Keratinocyte (primary cell): ENCODE results near the gene WWC2. TPM values are rescaled to one million over a fixed set of nuclear protein-coding genes. Genes with fewer than 3 reads are reported as not detected.
"Not testable (repeated sequence)": the region's sequence is repeated elsewhere in the genome, so short reads cannot be mapped to it uniquely, and the experiment has no call there.

Experiments used
- DNase-seq: peaks from one replicate; pipeline ENCODE4 v3.0.0-alpha.2; 2011; ENCODE audit warnings: low read depth, missing footprints, low spot score
- FAIRE-seq: peaks from 2 replicates; lab custom pipeline; 2011; peaks lifted over from hg19 to GRCh38; lab: Jason Lieb, UNC
- H2AFZ ChIP-seq: 2 replicates; pipeline ENCODE4 v1.6.0; 2012; ENCODE audit warnings: low read length, control low read depth, inconsistent platforms; ENCODE audit not compliant: control insufficient read depth
- H3K27ac ChIP-seq: 2 replicates; pipeline ENCODE4 v1.5.1; 2011; ENCODE audit warnings: low read length; ENCODE audit not compliant: control insufficient read depth, insufficient read depth
- H3K27me3 ChIP-seq: 3 replicates; pipeline ENCODE4 v1.6.0; 2011; ENCODE audit warnings: low read length; ENCODE audit not compliant: control insufficient read depth, insufficient read depth; ENCODE audit errors: extremely low read depth
- H3K36me3 ChIP-seq, 2 experiments: 2 replicates in 1 of 2; 3 replicates in 1 of 2; pipeline ENCODE4 v1.5.1; 2011; ENCODE audit warnings: low read length in 2 of 2, mild to moderate bottlenecking in 1 of 2; ENCODE audit not compliant: control insufficient read depth in 2 of 2, insufficient read depth in 2 of 2; ENCODE audit errors: extremely low read depth in 1 of 2
- H3K4me1 ChIP-seq: 3 replicates; pipeline ENCODE4 v1.5.1; 2011; ENCODE audit warnings: low read length; ENCODE audit not compliant: control insufficient read depth, insufficient read depth; ENCODE audit errors: extremely low read depth
- H3K4me2 ChIP-seq: 3 replicates; pipeline ENCODE4 v1.6.0; 2011; ENCODE audit warnings: low read depth, low read length; ENCODE audit not compliant: control insufficient read depth, insufficient read depth; ENCODE audit errors: extremely low read depth
- H3K4me3 ChIP-seq, 3 experiments: fragments of 200-600 bp in 1 of 3; sonication (generic) in 1 of 3; 2 replicates in 2 of 3; 3 replicates in 1 of 3; pipeline ENCODE4 v1.5.1; 2011 to 2016; ENCODE audit warnings: low read length in 3 of 3, mild to moderate bottlenecking in 3 of 3, control low read depth in 2 of 3, inconsistent platforms in 1 of 3, low read depth in 1 of 3, mixed read lengths in 1 of 3, mixed run types in 1 of 3, moderate library complexity in 1 of 3; ENCODE audit not compliant: control insufficient read depth in 2 of 3, insufficient read depth in 2 of 3; ENCODE audit errors: extremely low read depth in 1 of 3
- H3K79me2 ChIP-seq: 2 replicates; pipeline ENCODE4 v1.6.0; 2012; ENCODE audit warnings: low read length; ENCODE audit not compliant: control insufficient read depth, insufficient read depth
- H3K9ac ChIP-seq: 3 replicates; pipeline ENCODE4 v1.6.0; 2011; ENCODE audit warnings: low read length; ENCODE audit not compliant: control insufficient read depth, insufficient read depth; ENCODE audit errors: extremely low read depth
- H3K9me1 ChIP-seq: 3 replicates; pipeline ENCODE4 v1.6.0; 2011; ENCODE audit warnings: low read length; ENCODE audit not compliant: control insufficient read depth, insufficient read depth; ENCODE audit errors: extremely low read depth
- H3K9me3 ChIP-seq: 2 replicates; pipeline ENCODE4 v1.5.1; 2012; ENCODE audit warnings: low read depth, low read length; ENCODE audit not compliant: control insufficient read depth
- H4K20me1 ChIP-seq: 3 replicates; pipeline ENCODE4 v1.6.0; 2011; ENCODE audit warnings: low read length; ENCODE audit not compliant: control insufficient read depth, insufficient read depth; ENCODE audit errors: extremely low read depth
- CTCF ChIP-seq, 3 experiments: IDR thresholded peaks in 1 of 3; conservative IDR thresholded peaks in 1 of 3; optimal IDR thresholded peaks in 1 of 3; 2 replicates in 2 of 3; 3 replicates in 1 of 3; pipeline versions ENCODE3 to v1.5.1; 2011; ENCODE audit warnings: low read length in 3 of 3, mild to moderate bottlenecking in 3 of 3, moderate library complexity in 2 of 3, control low read depth in 1 of 3, inconsistent platforms in 1 of 3; ENCODE audit not compliant: insufficient read depth in 2 of 3; ENCODE audit errors: extremely low read depth in 1 of 3
- EZH2 ChIP-seq: IDR thresholded peaks from one replicate; pipeline ENCODE4 v1.6.1; 2012; ENCODE audit warnings: inconsistent platforms, mild to moderate bottlenecking, low read length, moderate library complexity
- dilution Hi-C: fragments of 300-500 bp; cut with MboI; formaldehyde crosslinking; loops from one replicate; pipeline ENCODE4 v1.7.0; 2020; ENCODE audit warnings: low sequenced_read_pairs; ENCODE audit not compliant: extremely low pct_ligation_motif_present
- polyA plus RNA-seq, 5 experiments: library from polyadenylated mRNA; depleted of rRNA in 3 of 5; stranded (reverse) in 3 of 5; stranded (forward) in 1 of 5; unstranded in 1 of 5; fragments of >200 nt; gene quantifications; 1 replicate in 1 of 5; 2 replicates in 3 of 5; 3 replicates in 1 of 5; pipeline versions ENCODE4 v1.2.1 to v1.2.3, GENCODE V29; 2011 to 2012; ENCODE audit warnings: missing spikeins in 2 of 5, low read depth in 1 of 5, low replicate concordance in 1 of 5

The WWC2 gene
- polyA plus RNA-seq, 1 donor (not counting 4 experiments of a cell fraction or from before 2014, with no cell fraction given): 15.4 TPM

GRCh38 chr4:183147983-183148382 lies 48.9 kb downstream of the WWC2 start:
- H3K4me2 ChIP-seq: no peak overlapping the region
- H3K9me1 ChIP-seq: no peaks in the 10 kb centered on the region
- H4K20me1 ChIP-seq: no peaks in the 10 kb centered on the region
- no peak overlapping the region for H2AFZ ChIP-seq
- DNase-seq: no peak
- H3K4me1 ChIP-seq: peaks cover 17% of the 10 kb centered on the region
- H3K27me3 ChIP-seq: no peaks in the 10 kb centered on the region
- H3K27ac ChIP-seq: no peak overlapping the region
- TF ChIP-seq EZH2 (no peak), CTCF (optimal IDR thresholded peaks at IDR 0.05 in 1 of 3, IDR thresholded peaks at IDR 0.05 in 1 of 3, conservative IDR thresholded peaks at IDR 0.05 in 1 of 3; ENCODE audit: extremely low read depth in 1 of 3, insufficient read depth in 2 of 3, low read length in 3 of 3) (no peak)
- dilution Hi-C loops: no loop called here
- no peak for FAIRE-seq
- no peaks in the 10 kb centered on the region for H3K9me3 ChIP-seq
- H3K9ac ChIP-seq: no peak overlapping the region
- H3K36me3 ChIP-seq: peaks cover 0 to 1% of the 10 kb centered on the region in 2 experiments
- no peak overlapping the region for H3K4me3 ChIP-seq
- H3K79me2 ChIP-seq: peaks cover 44% of the 10 kb centered on the region

- H3K27me3 ChIP-seq: no peaks in the 10 kb centered on the region
- H3K9me3 ChIP-seq: no peaks in the 10 kb centered on the region
- H3K4me2 ChIP-seq: no peak overlapping the region
- no peaks in the 10 kb centered on the region for H4K20me1 ChIP-seq
- no peaks in the 10 kb centered on the region for H3K9me1 ChIP-seq
- H3K79me2 ChIP-seq: peaks cover 51% of the 10 kb centered on the region
- H2AFZ ChIP-seq: no peak overlapping the region
- no peak overlapping the region for H3K9ac ChIP-seq
- peaks cover 10% of the 10 kb centered on the region for H3K4me1 ChIP-seq
- no peak overlapping the region for H3K27ac ChIP-seq
- dilution Hi-C loops: no loop called here
- no peak for FAIRE-seq
- DNase-seq: no peak
- H3K36me3 ChIP-seq: peaks cover 0 to 1% of the 10 kb centered on the region in 2 experiments
- TF ChIP-seq CTCF (optimal IDR thresholded peaks at IDR 0.05 in 1 of 3, IDR thresholded peaks at IDR 0.05 in 1 of 3, conservative IDR thresholded peaks at IDR 0.05 in 1 of 3; ENCODE audit: extremely low read depth in 1 of 3, insufficient read depth in 2 of 3, low read length in 3 of 3) (no peak), EZH2 (no peak)
- H3K4me3 ChIP-seq: no peak overlapping the region
Measured at GRCh38 chr4:183149616-183150539, 50.8 kb downstream of the WWC2 start.

GRCh38 chr4:183150664-183151063 lies 51.6 kb downstream of the WWC2 start:
- peaks cover 10% of the 10 kb centered on the region for H3K4me1 ChIP-seq
- H3K9me1 ChIP-seq, H2AFZ ChIP-seq, FAIRE-seq, DNase-seq, dilution Hi-C loops, H3K4me3 ChIP-seq, H3K36me3 ChIP-seq, H3K27me3 ChIP-seq, H3K27ac ChIP-seq, H3K4me2 ChIP-seq, H4K20me1 ChIP-seq, H3K9ac ChIP-seq, H3K9me3 ChIP-seq: not testable (repeated sequence)
- H3K79me2 ChIP-seq: peaks cover 47% of the 10 kb centered on the region
